ENCODE measurements around the gene SYT13. TPM values are rescaled to one million over a fixed set of nuclear protein-coding genes. Genes with fewer than 3 reads are reported as not detected.

Gene SYT13
- total RNA-seq, 4 donors from 2014 or later: 0.21 to 0.44 TPM; not detected in 2

- peaks cover 0 to 60% of the 10 kb centered on the region in 2 donors for H3K27me3 ChIP-seq
- H3K36me3 ChIP-seq: no peaks in the 10 kb centered on the region
- no peak for DNase-seq (ENCODE audit: low spot score in 2 of 2)
- no peaks in the 10 kb centered on the region for H3K4me1 ChIP-seq
- no peak overlapping the region for H3K27ac ChIP-seq
- no peak for TF ChIP-seq EP300 (IDR thresholded peaks at IDR 0.05)
- no peak for TF ChIP-seq POLR2A (IDR thresholded peaks at IDR 0.05)
- no peak for TF ChIP-seq CTCF (IDR thresholded peaks at IDR 0.05)
- H3K9me3 ChIP-seq: no peaks in the 10 kb centered on the region
- no peak overlapping the region for H3K4me3 ChIP-seq
Measured at GRCh38 chr11:45269678-45270077, 16.5 kb downstream of the SYT13 start.

GRCh38 chr11:45267652-45268299 lies 18.4 kb downstream of the SYT13 start:
- Histone ChIP-seq H3K4me3 (no peak overlapping the region), H3K27me3 (peaks cover 0 to 62% of the 10 kb centered on the region in 2 donors), H3K9me3 (peaks cover 0 to 6% (median 0%) of the 10 kb centered on the region in 4 donors), H3K27ac (no peak overlapping the region), H3K36me3 (no peaks in the 10 kb centered on the region), H3K4me1 (no peaks in the 10 kb centered on the region)
- no peak for TF ChIP-seq EP300 (IDR thresholded peaks at IDR 0.05)
- TF ChIP-seq POLR2A (IDR thresholded peaks at IDR 0.05): no peak
- no peak for TF ChIP-seq CTCF (IDR thresholded peaks at IDR 0.05)
- no peak for DNase-seq (ENCODE audit: low spot score in 2 of 2)
- WGBS, 2 donors: 73 to 78% methylated on average over 13 of the region's 13 CpGs

- H3K9me3 ChIP-seq: peaks cover 0 to 6% (median 0%) of the 10 kb centered on the region in 4 donors
- peak overlapping the region in 1 of 4 donors; percentile 19 for H3K27ac ChIP-seq
- TF ChIP-seq CTCF (IDR thresholded peaks at IDR 0.05) (peak in 1 of 5 experiments; percentile 22), EP300 (IDR thresholded peaks at IDR 0.05) (no peak)
- no peak for DNase-seq (ENCODE audit: low spot score in 2 of 2)
- H3K27me3 ChIP-seq: peaks cover 0 to 56% of the 10 kb centered on the region in 2 donors
- H3K4me3 ChIP-seq: no peak overlapping the region
- 61 to 62% methylated on average over 14 of the region's 14 CpGs for WGBS, 2 donors
- no peaks in the 10 kb centered on the region for H3K36me3 ChIP-seq
- no peaks in the 10 kb centered on the region for H3K4me1 ChIP-seq
Measured at GRCh38 chr11:45267052-45267451, 19.1 kb downstream of the SYT13 start.

- H3K27ac ChIP-seq: peak overlapping the region in 1 of 4 donors; percentile 19
- H3K36me3 ChIP-seq: no peaks in the 10 kb centered on the region
- no peak for DNase-seq (ENCODE audit: low spot score in 2 of 2)
- peaks cover 0 to 6% (median 0%) of the 10 kb centered on the region in 4 donors for H3K9me3 ChIP-seq
- TF ChIP-seq CTCF (IDR thresholded peaks at IDR 0.05) (no peak), EP300 (IDR thresholded peaks at IDR 0.05) (no peak), POLR2A (IDR thresholded peaks at IDR 0.05) (no peak)
- WGBS, 2 donors: 73 to 84% methylated on average over 1 of the region's 1 CpG
- no peaks in the 10 kb centered on the region for H3K4me1 ChIP-seq
- H3K4me3 ChIP-seq: no peak overlapping the region
- peaks cover 0 to 52% of the 10 kb centered on the region in 2 donors for H3K27me3 ChIP-seq
Measured at GRCh38 chr11:45266676-45267020, 19.5 kb downstream of the SYT13 start.

- peaks cover 0 to 49% of the 10 kb centered on the region in 2 donors for H3K27me3 ChIP-seq
- no peak for TF ChIP-seq EP300 (IDR thresholded peaks at IDR 0.05)
- TF ChIP-seq POLR2A (IDR thresholded peaks at IDR 0.05): no peak
- TF ChIP-seq CTCF (IDR thresholded peaks at IDR 0.05): no peak
Measured at GRCh38 chr11:45265969-45266675, 20.0 kb downstream of the SYT13 start.

More at GRCh38 chr11:45265969-45266675, 20.0 kb downstream of the SYT13 start:
- Histone ChIP-seq H3K4me3 (no peak overlapping the region), H3K36me3 (no peaks in the 10 kb centered on the region), H3K9me3 (peaks cover 0 to 6% (median 0%) of the 10 kb centered on the region in 4 donors), H3K4me1 (no peaks in the 10 kb centered on the region), H3K27ac (no peak overlapping the region)
- 81 to 94% methylated on average over 2 of the region's 2 CpGs for WGBS, 2 donors
- no peak for DNase-seq (ENCODE audit: low spot score in 2 of 2)

All from tibial nerve (tissue), 4 donors.